ENCODE results near the gene ORAI2. TPM values are rescaled to one million over a fixed set of nuclear protein-coding genes. Genes with fewer than 3 reads are reported as not detected.
A peak's percentile ranks its signal among the peaks of the same experiment; 100 is the strongest.

Gene ORAI2
- total RNA-seq, 2 experiments from 2014 or later, result 149 to 230 TPM

GRCh38 chr7:102392330-102392729, 41.0 kb upstream of the ORAI2 start:
- BruUV-seq (replicated peaks), result no TSS peak
- Histone ChIP-seq H3K36me3 (ENCODE audit: insufficient read depth, low read length) (peaks cover 68% of the 10 kb centered on the region), H3K4me1 (ENCODE audit: insufficient read depth, low read length, poor library complexity, severe bottlenecking) (peaks cover 21% of the 10 kb centered on the region), H3K4me3 (ENCODE audit: low read depth, low read length, poor library complexity, severe bottlenecking) (no peak overlapping the region), H4K20me1 (ENCODE audit: insufficient read depth, low read length) (0 out of 2 replicates have a peak, but pooled peaks cover 5% of the 10 kb centered on the region), H3K27ac (ENCODE audit: low read depth, low read length, poor library complexity, severe bottlenecking) (no peak overlapping the region), H3K9me3 (ENCODE audit: low read length) (no peaks in the 10 kb centered on the region), H3K9me2 (ENCODE audit: insufficient read depth, low read length) (no peaks in the 10 kb centered on the region), H3K4me2 (ENCODE audit: low read length) (no peak overlapping the region), H3K79me2 (ENCODE audit: insufficient read depth, low read depth, low read length) (peaks cover 15% of the 10 kb centered on the region), H2AFZ (ENCODE audit: low read length) (no peak overlapping the region)
- intact Hi-C loops (cut with micrococcal nuclease; ENCODE audit: unreplicated experiment), result loop anchor here (2.0 to 10.0 kb wide), 2 partner anchors 62 to 848 kb away; no protein-coding TSS in a partner anchor
- no peak for DNase-seq (ENCODE audit: low spot score)
- ChIA-PET CTCF (ENCODE audit: unreplicated experiment) (no interaction called here), POLR2A (interaction anchor here (1.1 kb wide), 1 partner anchor 89 kb away, joined by 4 read pairs; no protein-coding TSS in a partner anchor)
- no peak for TF ChIP-seq EZH2phosphoT487 (IDR thresholded peaks at IDR 0.05; ENCODE audit: borderline replicate concordance, low read depth, low read length)
- TF ChIP-seq CTCF (conservative IDR thresholded peaks at IDR 0.05; ENCODE audit: low read length), result no peak

- BruUV-seq (replicated peaks), result no TSS peak
- Histone ChIP-seq H3K36me3 (ENCODE audit: insufficient read depth, low read length) (peaks cover 69% of the 10 kb centered on the region), H3K9me3 (ENCODE audit: low read length) (no peaks in the 10 kb centered on the region), H3K27ac (ENCODE audit: low read depth, low read length, poor library complexity, severe bottlenecking) (no peak overlapping the region), H3K9me2 (ENCODE audit: insufficient read depth, low read length) (no peaks in the 10 kb centered on the region), H3K4me2 (ENCODE audit: low read length) (no peak overlapping the region), H2AFZ (ENCODE audit: low read length) (no peak overlapping the region), H4K20me1 (ENCODE audit: insufficient read depth, low read length) (0 out of 2 replicates have a peak, but pooled peaks cover 5% of the 10 kb centered on the region), H3K4me3 (ENCODE audit: low read depth, low read length, poor library complexity, severe bottlenecking) (no peak overlapping the region), H3K4me1 (ENCODE audit: insufficient read depth, low read length, poor library complexity, severe bottlenecking) (peaks cover 24% of the 10 kb centered on the region), H3K79me2 (ENCODE audit: insufficient read depth, low read depth, low read length) (peaks cover 26% of the 10 kb centered on the region)
- POLR2A ChIA-PET, result interaction anchor here (0.6 to 0.7 kb wide), 2 partner anchors 78 to 110 kb away, joined by 3 read pairs; no protein-coding TSS in a partner anchor
- no peak for DNase-seq (ENCODE audit: low spot score)
- intact Hi-C loops (cut with micrococcal nuclease; ENCODE audit: unreplicated experiment), result loop anchor here (2.0 to 10.0 kb wide), 2 partner anchors 63 to 849 kb away; no protein-coding TSS in a partner anchor
- CTCF ChIA-PET (ENCODE audit: unreplicated experiment), result no interaction called here
- no peak for TF ChIP-seq EZH2phosphoT487 (IDR thresholded peaks at IDR 0.05; ENCODE audit: borderline replicate concordance, low read depth, low read length)
- no peak for TF ChIP-seq CTCF (conservative IDR thresholded peaks at IDR 0.05; ENCODE audit: low read length)
Measured at GRCh38 chr7:102393467-102393866, 39.9 kb upstream of the ORAI2 start.

DNA sequence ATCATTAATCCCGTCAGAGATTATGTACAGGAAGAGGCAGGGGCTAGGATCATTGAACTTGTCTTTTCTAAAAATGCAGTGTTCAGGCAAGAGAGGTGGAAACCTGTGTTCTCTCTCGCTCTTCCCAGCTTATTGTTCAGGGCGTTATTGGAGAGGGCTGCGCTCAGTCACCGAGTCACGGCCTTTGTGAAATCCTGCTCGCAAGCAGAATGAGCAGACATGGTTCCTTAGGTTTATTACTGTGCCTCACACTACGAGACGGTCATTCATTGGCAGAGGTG, 37.8 kb upstream of the ORAI2 start:
- peak overlapping the region; percentile 90 for H3K4me2 ChIP-seq (ENCODE audit: low read length)
- H3K9me2 ChIP-seq (ENCODE audit: insufficient read depth, low read length), result no peaks in the 10 kb centered on the region
- DNase-seq (ENCODE audit: low spot score), result peak; percentile 22
- ChIA-PET POLR2A (interaction anchor here (0.6 to 3.5 kb wide), 10 partner anchors 14 to 538 kb away, joined by 3 to 14 read pairs (median 4); no protein-coding TSS in a partner anchor), CTCF (ENCODE audit: unreplicated experiment) (interaction anchor here (1.0 kb wide), 1 partner anchor 9 kb away, joined by 3 read pairs; no protein-coding TSS in a partner anchor)
- TF ChIP-seq EZH2phosphoT487 (IDR thresholded peaks at IDR 0.05; ENCODE audit: borderline replicate concordance, low read depth, low read length) (no peak), CTCF (conservative IDR thresholded peaks at IDR 0.05; ENCODE audit: low read length) (no peak)
- peaks cover 18% of the 10 kb centered on the region for H3K4me1 ChIP-seq (ENCODE audit: insufficient read depth, low read length, poor library complexity, severe bottlenecking)
- H3K27ac ChIP-seq (ENCODE audit: low read depth, low read length, poor library complexity, severe bottlenecking), result peak overlapping the region; percentile 81
- 0 out of 2 replicates have a peak, but pooled peaks cover 5% of the 10 kb centered on the region for H4K20me1 ChIP-seq (ENCODE audit: insufficient read depth, low read length)
- H3K36me3 ChIP-seq (ENCODE audit: insufficient read depth, low read length), result peaks cover 76% of the 10 kb centered on the region
- H2AFZ ChIP-seq (ENCODE audit: low read length), result peak overlapping the region; percentile 35; the same call in 1 of the 2 replicates
- H3K4me3 ChIP-seq (ENCODE audit: low read depth, low read length, poor library complexity, severe bottlenecking), result peak overlapping the region; percentile 84
- intact Hi-C loops (cut with micrococcal nuclease; ENCODE audit: unreplicated experiment), result loop anchor here (10.0 kb wide), 1 partner anchor 851 kb away; no protein-coding TSS in a partner anchor
- no peaks in the 10 kb centered on the region for H3K9me3 ChIP-seq (ENCODE audit: low read length)
- no TSS peak for BruUV-seq (replicated peaks)
- peaks cover 27% of the 10 kb centered on the region for H3K79me2 ChIP-seq (ENCODE audit: insufficient read depth, low read depth, low read length)

Data from OCI-LY7 (cell line).